NCI-H2171 (cell line): ENCODE results near the gene HLCS.

Experiments used
- DNase-seq: peaks from one replicate; lab custom pipeline; 2025; lab: John Stamatoyannopoulos, UW

HLCS gene

GRCh38 chr21:36701756-36702621, 264.5 kb downstream of the HLCS start:
- no peak for DNase-seq

- DNase-seq: no peak
These were observed 265.3 kb downstream of the HLCS start for GRCh38 chr21:36700971-36701755.
